Smooth muscle cell (in vitro differentiated cells): ENCODE measurements around the gene PPP2R5D. TPM values are rescaled to one million over a fixed set of nuclear protein-coding genes. Genes with fewer than 3 reads are reported as not detected.

Source experiments
- DNase-seq: peaks from one replicate; lab custom pipeline; 2025; ENCODE audit not compliant: unreplicated experiment; lab: John Stamatoyannopoulos, UW
- H2AFZ ChIP-seq: fragments of 200-600 bp; sonication (generic); 2 replicates; pipeline ENCODE4 v1.6.0; 2016; ENCODE audit warnings: antibody characterized with exemption, low read depth, mild to moderate bottlenecking
- H3F3A ChIP-seq: fragments of 200-600 bp; sonication (generic); 2 replicates; pipeline ENCODE4 v1.6.0; 2017; ENCODE audit warnings: antibody characterized with exemption, low read depth
- H3K27ac ChIP-seq: fragments of 200-600 bp; sonication (generic); 2 replicates; pipeline ENCODE4 v1.5.1; 2016; ENCODE audit warnings: low read depth, mild to moderate bottlenecking
- H3K27me3 ChIP-seq: fragments of 200-600 bp; sonication (generic); 2 replicates; pipeline ENCODE4 v1.6.1; 2016; ENCODE audit warnings: low read depth, mild to moderate bottlenecking
- H3K36me3 ChIP-seq: fragments of 200-600 bp; sonication (generic); 2 replicates; pipeline ENCODE4 v1.5.1; 2016; ENCODE audit warnings: low read depth
- H3K4me1 ChIP-seq: fragments of 200-600 bp; sonication (generic); 2 replicates; pipeline ENCODE4 v1.5.1; 2016; ENCODE audit warnings: low read depth
- H3K4me2 ChIP-seq: fragments of 200-600 bp; sonication (generic); 2 replicates; pipeline ENCODE4 v1.6.0; 2016; ENCODE audit warnings: mild to moderate bottlenecking
- H3K4me3 ChIP-seq: fragments of 200-600 bp; sonication (generic); 2 replicates; pipeline ENCODE4 v1.5.1; 2016; ENCODE audit warnings: mild to moderate bottlenecking
- H3K79me2 ChIP-seq: fragments of 200-600 bp; sonication (generic); 2 replicates; pipeline ENCODE4 v1.6.0; 2016; ENCODE audit warnings: low read depth, mild to moderate bottlenecking
- H3K9ac ChIP-seq: fragments of 200-600 bp; sonication (generic); 2 replicates; pipeline ENCODE4 v1.6.0; 2016; ENCODE audit warnings: low read depth
- H3K9me3 ChIP-seq: fragments of 200-600 bp; sonication (generic); replicated peaks from 2 replicates; pipeline ENCODE4 v1.5.1; 2016; ENCODE audit warnings: low read depth
- H4K20me1 ChIP-seq: fragments of 200-600 bp; sonication (generic); 2 replicates; pipeline ENCODE4 v1.6.0; 2016; ENCODE audit warnings: low read depth
- CTCF ChIP-seq: fragments of 200-600 bp; sonication (generic); IDR thresholded peaks from 2 replicates; pipeline ENCODE4 v1.5.1; 2017; ENCODE audit warnings: borderline replicate concordance, mild to moderate bottlenecking, antibody characterized with exemption; ENCODE audit not compliant: insufficient read depth, poor library complexity, severe bottlenecking
- whole genome bisulfite sequencing: methylation state at CpG from one replicate; pipeline ENCODE4 v1.1.7; 2016; ENCODE audit warnings: low lambda C conversion rate; 5-methylcytosine and 5-hydroxymethylcytosine counted together
- polyA plus RNA-seq: library from polyadenylated mRNA; unstranded; fragments of >200 nt; fragmentation: Nextera tagmentation; extraction: Ambion mirVana; gene quantifications from 2 replicates; pipeline ENCODE4 v1.2.1, GENCODE V29; 2016
- total RNA-seq: library from RNA; depleted of rRNA; stranded (reverse); fragments of >200 nt; gene quantifications from 2 replicates; pipeline ENCODE4 v1.2.3, GENCODE V29; 2014

Gene PPP2R5D
- total and polyA plus RNA-seq, 2 experiments from 2014 or later, result 46.4 to 51.3 TPM

- Histone ChIP-seq H3K9ac (no peak overlapping the region), H3K79me2 (peaks cover 54% of the 10 kb centered on the region), H2AFZ (no peak overlapping the region), H3K36me3 (no peaks in the 10 kb centered on the region), H4K20me1 (peaks cover 20% of the 10 kb centered on the region), H3K27ac (no peak overlapping the region), H3K4me2 (no peak overlapping the region), H3K4me1 (peaks cover 13% of the 10 kb centered on the region), H3K27me3 (no peaks in the 10 kb centered on the region), H3K9me3 (no peaks in the 10 kb centered on the region), H3F3A (peaks cover 27% of the 10 kb centered on the region), H3K4me3 (no peak overlapping the region)
- WGBS, result 97% methylated on average over 12 of the region's 12 CpGs
- no peak for DNase-seq
- no peak for TF ChIP-seq CTCF
These were observed 32.6 kb downstream of the PPP2R5D start for GRCh38 chr6:43016943-43017334.

DNA sequence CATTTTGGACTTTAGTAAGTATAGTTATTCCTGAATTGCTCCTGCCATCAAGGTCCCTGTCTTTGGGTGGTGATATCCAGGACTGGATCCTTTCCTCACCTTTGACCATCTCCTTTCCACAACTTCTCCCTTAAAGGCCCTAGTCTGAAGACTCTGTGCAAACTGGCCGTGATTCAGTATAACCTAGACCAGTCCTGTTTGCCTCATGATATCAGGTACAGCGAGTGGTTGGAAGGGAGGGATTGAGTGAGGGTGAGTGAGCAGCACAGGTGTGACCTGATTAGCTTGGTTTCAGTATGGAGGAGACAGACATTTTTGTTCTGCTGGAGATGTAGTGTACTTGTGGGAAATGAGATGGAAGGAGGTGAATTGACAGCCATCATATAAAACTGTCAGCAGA lies 34.8 kb downstream of the PPP2R5D start:
- WGBS, result 96% methylated on average over 2 of the region's 2 CpGs
- peaks cover 27% of the 10 kb centered on the region for H3F3A ChIP-seq
- no peak for DNase-seq

DNA sequence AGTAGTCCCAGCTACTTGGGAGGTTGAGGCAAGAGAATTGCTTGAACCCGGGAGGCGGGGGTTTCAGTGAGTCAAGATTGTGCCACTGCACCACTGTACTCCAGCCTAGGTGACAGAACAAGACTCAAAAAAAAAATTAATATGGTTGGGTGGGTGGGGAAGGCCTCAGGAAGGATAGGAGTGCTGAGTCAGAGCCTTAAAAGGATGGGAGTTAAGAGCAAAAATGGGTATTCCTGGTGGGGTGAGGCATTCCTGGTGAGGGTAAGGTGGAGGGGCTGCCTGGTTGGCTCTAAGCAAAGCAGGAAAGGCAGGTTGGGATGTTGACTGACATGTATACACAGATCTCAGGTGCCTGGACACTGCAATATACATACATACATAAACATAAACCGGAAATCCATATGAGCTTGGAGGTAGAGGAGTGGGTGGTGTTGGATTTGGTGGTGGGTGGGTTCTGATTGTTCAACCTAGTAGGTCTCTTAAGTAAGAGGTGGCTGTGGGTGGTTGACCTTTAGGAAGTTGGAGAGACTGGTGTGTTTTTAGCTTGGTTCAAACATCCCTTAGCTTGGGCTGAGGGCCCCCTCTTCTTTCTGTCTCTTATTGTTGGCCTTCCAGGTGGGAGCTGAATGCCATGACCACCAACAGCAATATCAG lies 35.8 kb downstream of the PPP2R5D start:
- Histone ChIP-seq H3K9me3 (no peaks in the 10 kb centered on the region), H2AFZ (no peak overlapping the region), H3K9ac (no peak overlapping the region), H3K4me1 (peaks cover 16% of the 10 kb centered on the region), H3F3A (peaks cover 32% of the 10 kb centered on the region), H3K4me2 (peak overlapping the region; percentile 100), H3K79me2 (peaks cover 56% of the 10 kb centered on the region), H3K36me3 (no peaks in the 10 kb centered on the region), H3K27ac (peak overlapping the region; percentile 86), H4K20me1 (peaks cover 43% of the 10 kb centered on the region), H3K27me3 (no peaks in the 10 kb centered on the region), H3K4me3 (no peak overlapping the region)
- 97% methylated on average over 3 of the region's 3 CpGs for WGBS
- DNase-seq, result no peak
- no peak for TF ChIP-seq CTCF

More for the DNA sequence above, 34.8 kb downstream of the PPP2R5D start:
- Histone ChIP-seq H3K9me3 (no peaks in the 10 kb centered on the region), H3K27ac (no peak overlapping the region), H3K79me2 (peaks cover 61% of the 10 kb centered on the region), H2AFZ (no peak overlapping the region), H3K27me3 (no peaks in the 10 kb centered on the region), H4K20me1 (peaks cover 35% of the 10 kb centered on the region), H3K36me3 (no peaks in the 10 kb centered on the region), H3K4me1 (peaks cover 16% of the 10 kb centered on the region), H3K4me3 (no peak overlapping the region), H3K4me2 (no peak overlapping the region), H3K9ac (no peak overlapping the region)
- TF ChIP-seq CTCF, result no peak

- WGBS, result 62% methylated on average over 5 of the region's 5 CpGs
- H2AFZ ChIP-seq, result peak overlapping the region; percentile 85
These were observed 36.5 kb downstream of the PPP2R5D start for GRCh38 chr6:43020847-43021246.

More at GRCh38 chr6:43020847-43021246, 36.5 kb downstream of the PPP2R5D start:
- Histone ChIP-seq H3K79me2 (peaks cover 49% of the 10 kb centered on the region), H3K27me3 (no peaks in the 10 kb centered on the region), H3K4me3 (peak overlapping the region; percentile 100), H3F3A (peaks cover 32% of the 10 kb centered on the region), H3K36me3 (no peaks in the 10 kb centered on the region), H3K27ac (peak overlapping the region; percentile 86), H3K4me2 (peak overlapping the region; percentile 100), H3K4me1 (peaks cover 16% of the 10 kb centered on the region), H3K9me3 (no peaks in the 10 kb centered on the region), H3K9ac (peak overlapping the region; percentile 70), H4K20me1 (peaks cover 44% of the 10 kb centered on the region)
- no peak for DNase-seq
- TF ChIP-seq CTCF, result no peak
